Cardiac muscle cell (in vitro differentiated cells and primary cell): ENCODE measurements around the gene HMG20B. TPM values are rescaled to one million over a fixed set of nuclear protein-coding genes. Genes with fewer than 3 reads are reported as not detected.
A peak's percentile ranks its signal among the peaks of the same experiment; 100 is the strongest.

Experiments used
- DNase-seq, 2 donors: peaks; one replicate each; pipeline versions ENCODE4 v3.0.0 to v3.0.0-alpha.2; 2010 to 2017; ENCODE audit warnings: low read depth in 1 of 2, low spot score in 1 of 2
- H3K27ac ChIP-seq: fragments of 200-600 bp; sonication (generic); 2 replicates; pipeline ENCODE4 v1.5.1; 2016
- H3K27me3 ChIP-seq: fragments of 200-600 bp; sonication (generic); 2 replicates; pipeline ENCODE4 v1.6.0; 2016; ENCODE audit warnings: control low read depth
- H3K36me3 ChIP-seq: fragments of 200-600 bp; sonication (generic); 2 replicates; pipeline ENCODE4 v1.5.1; 2016; ENCODE audit warnings: control low read depth
- H3K4me1 ChIP-seq: fragments of 200-600 bp; sonication (generic); 2 replicates; pipeline ENCODE4 v1.8.1; 2017; ENCODE audit warnings: low read depth, mild to moderate bottlenecking, mixed run types
- H3K4me3 ChIP-seq: fragments of 200-600 bp; sonication (generic); 2 replicates; pipeline ENCODE4 v1.5.1; 2016; ENCODE audit warnings: mild to moderate bottlenecking
- H3K9me3 ChIP-seq: fragments of 200-600 bp; sonication (generic); 2 replicates; pipeline ENCODE4 v1.5.1; 2017; ENCODE audit warnings: low read depth, mild to moderate bottlenecking, control low read depth
- CTCF ChIP-seq: IDR thresholded peaks from 2 replicates; pipeline ENCODE4 v1.5.1; 2012; ENCODE audit warnings: low read depth, mild to moderate bottlenecking, low read length
- polyA plus RNA-seq: library from polyadenylated mRNA; unstranded; fragments of >200 nt; fragmentation: Nextera tagmentation; extraction: Ambion mirVana; gene quantifications from 2 replicates; pipeline ENCODE4 v1.2.1, GENCODE V29; 2016
- total RNA-seq: library from RNA; depleted of rRNA; stranded (reverse); fragments of >200 nt; gene quantifications from 2 replicates; pipeline ENCODE4 v1.2.3, GENCODE V29; 2016

The HMG20B gene
- total and polyA plus RNA-seq, 2 experiments from 2014 or later: 154 to 253 TPM

GRCh38 chr19:3606690-3607289 is 34.0 kb downstream of the HMG20B start, which contains the start of gene TBXA2R:
Gene TBXA2R, minus strand, starts transcription at chr19:3606875. Its CDS starts 6,241 bp downstream, at chr19:3600634.
- peaks cover 16% of the 10 kb centered on the region for H3K27me3 ChIP-seq
- peaks cover 5% of the 10 kb centered on the region for H3K36me3 ChIP-seq
- H3K4me1 ChIP-seq: peaks cover 13% of the 10 kb centered on the region
- no peaks in the 10 kb centered on the region for H3K9me3 ChIP-seq
- TF ChIP-seq CTCF: no peak
- H3K27ac ChIP-seq: no peak within 1 kb of the TSS
- peak within 1 kb of the TSS; percentile 13 for H3K4me3 ChIP-seq
- peak; percentile 28 to 64 for DNase-seq

- no peak for TF ChIP-seq CTCF
- peak in 1 of 2 donors; percentile 54 for DNase-seq
- Histone ChIP-seq H3K9me3 (no peaks in the 10 kb centered on the region), H3K4me1 (peaks cover 13% of the 10 kb centered on the region), H3K27me3 (peaks cover 16% of the 10 kb centered on the region), H3K36me3 (peaks cover 10% of the 10 kb centered on the region), H3K27ac (no peak overlapping the region), H3K4me3 (no peak overlapping the region)
Observed at GRCh38 chr19:3607303-3608078, 34.7 kb downstream of the HMG20B start.

- Histone ChIP-seq H3K27me3 (peaks cover 16% of the 10 kb centered on the region), H3K4me3 (no peak overlapping the region), H3K27ac (no peak overlapping the region), H3K9me3 (no peaks in the 10 kb centered on the region), H3K36me3 (peaks cover 10% of the 10 kb centered on the region), H3K4me1 (peaks cover 13% of the 10 kb centered on the region)
- TF ChIP-seq CTCF: no peak
- no peak for DNase-seq
Observed at GRCh38 chr19:3608079-3608641, 35.4 kb downstream of the HMG20B start.

- Histone ChIP-seq H3K27ac (no peak overlapping the region), H3K27me3 (peaks cover 16% of the 10 kb centered on the region)
- TF ChIP-seq CTCF: no peak
Observed at GRCh38 chr19:3608750-3609322, 36.1 kb downstream of the HMG20B start.

More at GRCh38 chr19:3608750-3609322, 36.1 kb downstream of the HMG20B start:
- peak in 1 of 2 donors; percentile 49 for DNase-seq
- Histone ChIP-seq H3K36me3 (peaks cover 10% of the 10 kb centered on the region), H3K4me1 (peaks cover 13% of the 10 kb centered on the region), H3K4me3 (no peak overlapping the region), H3K9me3 (no peaks in the 10 kb centered on the region)
